GM18505 (cell line): ENCODE data around the gene HSD17B3.
"Not testable (repeated sequence)": the region's sequence is repeated elsewhere in the genome, so short reads cannot be mapped to it uniquely, and the experiment has no call there.

ENCODE experiments used
- ATAC-seq: cut with Tn5 transposase; IDR thresholded peaks from one replicate; pipeline ENCODE4 v1.9.1; 2021; ENCODE audit not compliant: unreplicated experiment
- POLR2A ChIP-seq: IDR thresholded peaks from 4 replicates; pipeline ENCODE4 v1.6.1; 2011; ENCODE audit warnings: borderline replicate concordance; ENCODE audit not compliant: insufficient read depth, insufficient read length; ENCODE audit errors: extremely low read depth

The HSD17B3 gene

GRCh38 chr9:96241391-96241809 lies 60.6 kb downstream of the HSD17B3 start:
- TF ChIP-seq POLR2A: no peak
- ATAC-seq: no peak

- no peak for TF ChIP-seq POLR2A
- ATAC-seq: no peak
Measured at GRCh38 chr9:96236854-96237550, 65.0 kb downstream of the HSD17B3 start.

- ATAC-seq: not testable (repeated sequence)
Measured at GRCh38 chr9:96236337-96236736, 65.6 kb downstream of the HSD17B3 start.

- ATAC-seq: no peak
Measured at GRCh38 chr9:96232539-96233241, 69.3 kb downstream of the HSD17B3 start.

GRCh38 chr9:96232164-96232538 lies 69.8 kb downstream of the HSD17B3 start:
- no peak for ATAC-seq
- no peak for TF ChIP-seq POLR2A

More at GRCh38 chr9:96232539-96233241, 69.3 kb downstream of the HSD17B3 start:
- TF ChIP-seq POLR2A: no peak

GRCh38 chr9:96230002-96230401 lies 72.0 kb downstream of the HSD17B3 start:
- no peak for ATAC-seq
- TF ChIP-seq POLR2A: no peak

GRCh38 chr9:96222132-96222531 lies 79.8 kb downstream of the HSD17B3 start:
- ATAC-seq: no peak
- no peak for TF ChIP-seq POLR2A

GRCh38 chr9:96219900-96220257 lies 82.1 kb downstream of the HSD17B3 start:
- no peak for ATAC-seq
- no peak for TF ChIP-seq POLR2A

GRCh38 chr9:96219026-96219899 lies 82.7 kb downstream of the HSD17B3 start:
- no peak for TF ChIP-seq POLR2A
- no peak for ATAC-seq

- ATAC-seq: peak; percentile 79
Measured at GRCh38 chr9:96217754-96218693, 84.0 kb downstream of the HSD17B3 start.

GRCh38 chr9:96217294-96217707 lies 84.7 kb downstream of the HSD17B3 start:
- no peak for ATAC-seq
- no peak for TF ChIP-seq POLR2A

More at GRCh38 chr9:96217754-96218693, 84.0 kb downstream of the HSD17B3 start:
- no peak for TF ChIP-seq POLR2A

GRCh38 chr9:96216583-96216982 lies 85.4 kb downstream of the HSD17B3 start:
- no peak for TF ChIP-seq POLR2A
- no peak for ATAC-seq
